Measurements from ENCODE around the gene GTF2H2.
A peak's percentile ranks its signal among the peaks of the same experiment; 100 is the strongest.
"Not testable (repeated sequence)": the region's sequence is repeated elsewhere in the genome, so short reads cannot be mapped to it uniquely, and the experiment has no call there.

The GTF2H2 gene
- 0.79 to 5.8 (median 2.3) reads per million in 17 experiments for total RNA-seq

GRCh38 chr5:71067262-71067928, at the start of gene GTF2H2:
Gene GTF2H2 (minus strand): TSS chr5:71067676. CDS start chr5:71062763, 4,913 bp downstream.
- DNase-seq: not testable (repeated sequence)

DNA sequence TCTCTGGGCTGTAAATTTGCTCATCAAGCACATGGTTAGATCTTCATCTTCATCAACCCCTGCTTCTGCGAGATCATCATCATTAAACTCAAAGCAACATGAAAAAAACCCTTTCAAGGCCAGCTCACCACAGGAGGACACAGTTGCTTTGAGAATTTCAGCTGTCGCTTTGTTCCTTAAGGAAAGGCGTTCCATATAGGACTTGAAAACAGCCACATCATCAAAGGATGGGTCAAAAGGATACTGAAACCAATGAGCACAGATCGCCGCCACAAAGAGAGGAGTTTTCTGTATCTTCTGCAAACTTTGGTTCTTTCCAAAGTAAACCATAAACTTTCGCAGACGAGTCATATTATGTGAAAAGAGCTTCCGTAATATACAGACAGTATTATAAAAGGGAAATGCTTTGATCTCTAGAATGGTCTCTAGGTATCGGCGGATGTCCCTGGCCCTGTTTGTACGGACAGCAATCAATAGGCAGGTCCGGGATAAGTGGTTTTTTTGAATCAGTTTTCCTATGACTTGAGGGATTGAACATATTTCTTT, 42.3 kb upstream of the GTF2H2 start:
- not testable (repeated sequence) for DNase-seq

DNA sequence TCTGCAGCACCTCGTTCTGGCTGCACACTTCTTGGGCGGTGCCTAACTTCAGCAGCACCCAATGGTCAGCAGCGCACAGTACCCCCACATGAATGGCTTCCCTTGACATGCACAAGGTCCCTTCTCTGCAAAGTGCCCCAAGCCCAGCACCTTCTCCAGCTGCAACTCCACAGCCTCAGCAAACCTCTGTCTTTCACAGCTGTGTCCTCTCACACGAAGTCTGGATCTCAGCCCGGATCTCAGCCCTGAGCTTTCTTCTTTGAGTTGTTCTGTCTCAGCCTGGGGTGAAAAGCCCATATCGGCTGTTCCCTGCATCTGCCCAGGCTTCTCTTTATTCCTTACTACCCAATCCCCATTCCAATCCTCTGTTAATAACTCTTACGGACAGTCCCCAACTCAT, 32.5 kb upstream of the GTF2H2 start:
- DNase-seq: not testable (repeated sequence)

DNA sequence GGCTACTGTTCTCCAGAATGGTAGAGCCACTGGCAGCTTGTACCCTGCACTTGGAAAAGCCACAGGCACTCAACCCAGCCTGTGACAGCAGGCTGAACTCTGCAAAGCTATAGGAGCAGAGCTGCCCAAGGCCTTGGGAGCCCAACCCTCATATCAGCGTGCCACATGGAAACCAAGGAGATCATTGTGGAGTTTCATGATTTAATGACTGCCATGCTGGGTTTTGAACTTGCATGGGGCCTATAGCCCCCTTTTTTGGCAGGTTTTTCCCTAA, 30.4 kb upstream of the GTF2H2 start:
- not testable (repeated sequence) for DNase-seq

GRCh38 chr5:71097173-71097929, 29.9 kb upstream of the GTF2H2 start:
- not testable (repeated sequence) for DNase-seq

GRCh38 chr5:71089773-71090172, 22.3 kb upstream of the GTF2H2 start:
- DNase-seq: not testable (repeated sequence)

DNA sequence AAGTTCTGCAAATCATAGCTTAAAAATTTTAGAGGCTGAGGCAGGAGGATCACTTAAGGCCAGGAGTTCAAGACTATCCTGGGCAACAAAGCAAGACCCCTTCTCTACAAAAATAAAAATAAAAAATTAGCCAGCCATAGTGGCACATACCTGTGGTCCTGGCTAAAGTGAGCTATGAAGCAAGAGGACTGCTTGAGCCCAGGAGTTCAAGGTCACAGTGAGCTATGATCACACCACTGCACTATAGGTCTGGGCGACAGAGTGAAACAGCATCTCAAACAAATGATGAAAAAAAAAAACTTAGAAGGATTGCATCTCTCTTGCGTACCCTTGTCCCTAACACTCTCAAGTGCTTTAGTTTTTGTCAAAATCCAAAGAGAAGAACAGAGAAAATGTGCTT, 21.3 kb upstream of the GTF2H2 start:
- not testable (repeated sequence) for DNase-seq

GRCh38 chr5:71086145-71086544, 18.7 kb upstream of the GTF2H2 start:
- DNase-seq: not testable (repeated sequence)

DNA sequence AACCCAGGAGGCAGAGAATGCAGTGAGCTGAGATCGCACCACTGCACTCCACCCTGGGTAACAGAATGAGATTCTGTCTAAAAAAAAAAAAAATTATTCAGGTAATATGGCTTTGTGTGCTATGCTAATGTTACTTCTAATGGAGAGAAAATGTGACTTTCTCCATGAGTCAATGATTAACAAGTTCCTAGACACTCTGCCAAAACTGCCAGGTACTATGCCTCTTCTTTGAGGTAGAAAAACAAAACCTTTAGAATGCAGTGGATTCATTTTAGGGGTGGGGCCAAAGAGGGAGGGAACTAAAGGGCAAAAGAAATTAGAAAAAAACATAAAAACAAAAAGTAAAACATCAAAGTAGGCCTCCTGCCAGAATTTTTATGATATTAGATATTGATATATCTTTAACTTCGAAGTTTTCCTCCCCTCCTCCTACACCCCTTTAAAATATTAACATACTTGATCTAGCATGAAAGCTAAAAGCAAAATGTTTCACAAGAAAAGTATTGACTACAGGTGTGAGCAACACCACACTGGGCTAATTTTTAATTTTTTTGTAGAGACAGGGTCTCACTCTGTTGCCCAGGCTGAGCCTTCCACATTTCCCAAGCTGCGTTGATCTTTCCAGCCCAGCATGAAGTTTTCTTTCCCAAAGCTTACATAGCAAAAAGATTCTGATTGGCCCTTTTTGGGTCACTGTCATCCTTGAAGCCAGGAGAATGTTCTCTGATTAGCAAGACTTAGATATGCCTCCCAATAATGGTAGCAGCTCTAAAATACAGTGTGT, 17.0 kb upstream of the GTF2H2 start:
- not testable (repeated sequence) for DNase-seq

GRCh38 chr5:71082898-71083297, 15.4 kb upstream of the GTF2H2 start:
- DNase-seq: not testable (repeated sequence)

GRCh38 chr5:71082340-71082739, 14.9 kb upstream of the GTF2H2 start:
- DNase-seq: not testable (repeated sequence)

DNA sequence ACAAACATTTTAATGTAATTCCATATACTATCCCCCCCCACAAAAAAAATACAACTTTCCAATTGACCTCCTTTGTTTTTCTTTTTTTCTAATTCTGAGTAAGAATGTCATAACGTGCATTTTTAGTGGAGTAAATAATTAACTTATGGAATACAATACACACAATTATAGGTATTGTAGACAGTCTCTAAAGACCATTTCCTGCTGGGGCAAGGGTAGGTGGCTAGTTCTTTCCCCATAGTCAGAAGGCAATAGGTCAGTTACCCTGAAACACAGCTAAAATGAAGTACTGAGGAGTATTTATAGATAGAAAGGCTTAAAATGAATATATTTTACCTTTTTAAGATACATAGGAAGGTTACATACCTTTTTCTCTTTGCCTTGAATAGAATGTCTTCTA, 6.2 kb downstream of the GTF2H2 start:
- DNase-seq: not testable (repeated sequence)

- not testable (repeated sequence) for DNase-seq
These were observed 8.1 kb downstream of the GTF2H2 start for GRCh38 chr5:71059426-71059825.

- not testable (repeated sequence) for DNase-seq
These were observed 22.7 kb downstream of the GTF2H2 start for GRCh38 chr5:71044808-71045207.

- not testable (repeated sequence) for DNase-seq
These were observed 23.3 kb downstream of the GTF2H2 start for GRCh38 chr5:71044128-71044527.

DNA sequence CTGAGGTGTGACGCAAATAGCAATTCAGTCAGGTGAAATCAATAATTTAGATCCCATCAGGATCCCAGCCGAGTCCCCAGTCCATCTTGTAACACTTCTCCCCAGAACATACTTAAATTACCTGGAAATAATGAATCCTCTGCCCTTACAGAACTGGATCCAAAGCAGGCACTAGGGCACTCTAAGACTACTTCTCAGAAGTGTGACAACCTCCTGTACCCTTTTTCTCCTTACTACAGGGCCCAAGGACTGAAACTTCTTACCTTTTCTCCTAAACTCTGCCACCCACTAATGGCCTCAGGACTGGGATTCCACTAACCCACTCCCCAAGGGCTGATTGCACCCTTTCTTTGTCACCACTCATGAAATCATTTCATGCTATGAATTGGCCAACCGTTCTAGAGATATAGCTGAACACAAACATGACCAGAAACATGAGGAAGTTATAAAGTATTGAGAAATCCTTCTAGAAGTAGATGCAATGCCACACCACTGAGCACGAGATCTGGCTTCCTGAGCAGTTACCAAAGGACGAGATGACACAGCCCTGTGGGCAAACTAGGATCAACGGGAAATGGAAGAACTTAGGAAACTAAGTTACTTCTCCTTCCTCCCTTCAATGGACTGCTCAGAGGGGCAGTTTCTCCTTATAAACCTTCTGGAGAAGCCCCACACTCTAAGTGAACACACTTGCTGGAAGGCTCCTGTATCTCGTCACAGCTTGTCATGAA, 36.3 kb downstream of the GTF2H2 start:
- DNase-seq: not testable (repeated sequence)

DNA sequence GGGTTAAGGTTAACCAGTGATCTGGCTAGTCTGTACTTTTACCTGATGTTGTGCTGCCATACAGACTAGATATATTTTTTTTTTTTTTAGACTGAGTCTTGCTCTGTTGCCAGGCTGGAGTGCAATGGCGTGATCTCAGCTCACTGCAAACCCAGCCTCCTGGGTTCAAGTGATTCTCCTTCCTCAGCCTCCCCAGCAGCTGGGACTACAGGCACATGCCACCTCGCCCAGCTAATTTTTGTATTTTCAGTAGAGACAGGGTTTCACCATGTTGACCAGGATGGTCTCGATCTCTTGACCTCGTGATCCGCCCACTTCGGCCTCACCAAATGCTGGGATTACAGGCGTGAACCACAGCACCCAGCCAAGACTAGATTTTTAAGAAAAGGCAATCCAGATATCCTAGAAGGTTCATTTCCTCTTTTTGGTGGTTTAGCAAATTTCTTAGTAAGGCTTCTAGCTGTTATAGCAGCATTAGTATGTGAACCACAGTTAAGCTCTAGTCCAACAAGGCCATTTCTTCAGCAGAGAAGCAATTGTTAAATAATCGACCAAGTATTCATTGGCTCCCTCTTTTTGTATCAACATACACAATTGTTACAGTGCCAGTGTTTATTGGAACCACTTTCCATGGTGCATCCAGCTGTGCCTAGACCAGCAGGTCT, 42.1 kb downstream of the GTF2H2 start, which contains the start of gene NAIP:
Gene NAIP (minus strand): TSS at position 51 of the 665 bp plus-strand sequence. CDS start 12,424 bp downstream, outside the sequence.
- DNase-seq: not testable (repeated sequence)

DNA sequence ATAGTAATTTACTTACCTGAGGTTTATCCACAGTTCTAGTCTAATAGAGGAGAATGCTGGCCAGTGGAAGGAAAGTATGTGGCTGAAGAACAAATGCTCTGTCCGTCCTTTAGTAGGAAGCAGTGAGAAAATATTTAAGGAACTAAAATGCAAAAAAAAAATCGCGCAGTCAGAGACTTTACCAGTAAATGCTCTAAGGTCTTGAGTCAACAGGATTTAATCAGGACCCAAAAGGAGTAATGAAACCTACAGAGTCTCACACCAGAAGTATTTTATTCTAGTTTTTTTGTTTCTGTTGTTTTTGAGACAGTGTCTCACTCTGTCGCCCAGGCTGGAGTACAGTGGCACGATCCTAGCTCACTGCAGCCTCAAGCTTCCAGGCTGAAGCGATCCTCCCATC, 46.8 kb downstream of the GTF2H2 start:
- not testable (repeated sequence) for DNase-seq

GRCh38 chr5:71018376-71019005, 49.0 kb downstream of the GTF2H2 start:
- not testable (repeated sequence) for DNase-seq

DNA sequence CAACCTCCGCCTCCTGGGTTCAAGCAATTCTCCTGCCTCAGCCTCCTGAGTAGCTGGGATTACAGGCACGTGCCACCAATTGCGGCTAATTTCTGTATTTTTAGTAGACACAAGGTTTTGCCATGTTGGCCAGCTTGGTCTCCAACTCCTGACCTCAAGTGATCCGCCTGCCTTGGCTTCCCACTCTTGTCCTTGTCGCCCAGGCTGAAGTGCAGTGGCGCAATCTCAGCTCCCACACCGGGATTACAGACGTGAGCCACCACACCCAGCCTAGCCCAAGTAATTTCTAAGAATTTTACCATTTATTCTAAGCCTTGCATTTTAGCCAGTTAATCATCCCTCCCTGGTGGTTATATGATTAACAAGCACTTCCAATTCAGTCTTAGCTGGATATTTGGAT, 53.3 kb downstream of the GTF2H2 start:
- peak; percentile 2 to 56 (median 18) for DNase-seq

GRCh38 chr5:71013575-71013974, 53.9 kb downstream of the GTF2H2 start:
- peak in 1 of 4 experiments; percentile 0 for DNase-seq

Data from suppressor macrophage (primary cell).